Loucy (cell line): ENCODE data around the gene MYL6.
"Not testable (repeated sequence)": the region's sequence is repeated elsewhere in the genome, so short reads cannot be mapped to it uniquely, and the experiment has no call there.

Source experiments
- H2AFZ ChIP-seq: fragments of 200-600 bp; sonication (generic); 2 replicates; pipeline ENCODE4 v1.6.0; 2016; ENCODE audit warnings: antibody characterized with exemption, mild to moderate bottlenecking, low read length, moderate library complexity
- H3F3A ChIP-seq: fragments of 200-600 bp; 2 replicates; pipeline ENCODE4 v1.6.0; 2016; ENCODE audit warnings: antibody characterized with exemption, low read depth, mild to moderate bottlenecking
- H3K27me3 ChIP-seq: fragments of 200-600 bp; sonication (generic); 2 replicates; pipeline ENCODE4 v1.6.1; 2014; ENCODE audit warnings: low read length, mild to moderate bottlenecking; ENCODE audit not compliant: insufficient read depth, poor library complexity, severe bottlenecking
- H3K36me3 ChIP-seq: fragments of 200-600 bp; sonication (generic); 2 replicates; pipeline ENCODE4 v1.6.1; 2016; ENCODE audit warnings: low read length; ENCODE audit not compliant: insufficient read depth
- H3K4me1 ChIP-seq: fragments of 200-600 bp; sonication (generic); 2 replicates; pipeline ENCODE4 v1.5.1; 2014; ENCODE audit warnings: low read length, mild to moderate bottlenecking; ENCODE audit not compliant: insufficient read depth, poor library complexity, severe bottlenecking
- H3K4me2 ChIP-seq: fragments of 200-600 bp; sonication (generic); 2 replicates; pipeline ENCODE4 v1.6.0; 2014; ENCODE audit warnings: antibody characterized with exemption, low read length, low read depth, mild to moderate bottlenecking; ENCODE audit not compliant: poor library complexity, severe bottlenecking
- H3K4me3 ChIP-seq: fragments of 200-600 bp; sonication (generic); 2 replicates; pipeline ENCODE4 v1.5.1; 2014; ENCODE audit warnings: low read length, mild to moderate bottlenecking, mixed read lengths; ENCODE audit not compliant: poor library complexity, severe bottlenecking
- H3K79me2 ChIP-seq: fragments of 200-600 bp; sonication (generic); 2 replicates; pipeline ENCODE4 v1.6.1; 2014; ENCODE audit warnings: low read length; ENCODE audit not compliant: insufficient read depth
- H3K9ac ChIP-seq: fragments of 200-600 bp; sonication (generic); 2 replicates; pipeline ENCODE4 v1.6.0; 2014; ENCODE audit warnings: mild to moderate bottlenecking, low read depth, low read length, moderate library complexity; ENCODE audit not compliant: poor library complexity, severe bottlenecking
- H3K9me2 ChIP-seq: fragments of 200-600 bp; sonication (generic); replicated peaks from 2 replicates; pipeline ENCODE4 v1.6.1; 2016; ENCODE audit warnings: low read depth, low read length, mixed read lengths
- H3K9me3 ChIP-seq: fragments of 200-600 bp; sonication (generic); 2 replicates; pipeline ENCODE4 v1.6.1; 2014; ENCODE audit warnings: mild to moderate bottlenecking, antibody characterized with exemption, low read length, low read depth; ENCODE audit not compliant: insufficient read depth
- H4K20me1 ChIP-seq: fragments of 200-600 bp; sonication (generic); 2 replicates; pipeline ENCODE4 v1.6.0; 2014; ENCODE audit warnings: antibody characterized with exemption, low read length, mild to moderate bottlenecking; ENCODE audit not compliant: insufficient read depth, poor library complexity, severe bottlenecking
- EZH2phosphoT487 ChIP-seq: fragments of 200-600 bp; IDR thresholded peaks from 2 replicates; pipeline ENCODE4 v1.6.1; 2018; ENCODE audit warnings: antibody characterized with exemption, mild to moderate bottlenecking, moderate library complexity, borderline replicate concordance
- TF ChIP-seq, protein P1 (sequence below): fragments of 200-600 bp; sonication (generic); conservative IDR thresholded peaks from 2 replicates; pipeline ENCODE4 v1.5.1; 2014; ENCODE audit warnings: mild to moderate bottlenecking, antibody characterized with exemption, low read length

MYL6 gene

DNA sequence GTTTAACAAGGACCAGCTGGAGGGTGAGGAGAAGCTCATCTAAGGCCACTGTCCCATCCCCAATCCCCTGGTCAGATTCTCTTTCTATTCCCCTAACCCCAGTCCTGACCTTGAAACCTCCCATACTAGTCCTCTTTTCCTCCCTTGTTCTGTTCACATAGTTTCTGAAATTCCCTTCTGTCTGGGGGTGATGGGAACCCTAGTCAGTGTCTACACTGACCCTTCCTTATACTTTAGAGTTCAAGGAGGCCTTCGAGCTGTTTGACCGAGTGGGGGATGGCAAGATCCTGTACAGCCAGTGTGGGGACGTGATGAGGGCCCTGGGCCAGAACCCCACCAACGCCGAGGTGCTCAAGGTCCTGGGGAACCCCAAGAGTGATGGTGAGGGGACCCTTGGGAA lies 3.3 kb upstream of the MYL6 start:
- peak overlapping the region; percentile 77 for H3K4me2 ChIP-seq
- H3K79me2 ChIP-seq: peaks cover 51% of the 10 kb centered on the region
- no peak overlapping the region for H3K4me3 ChIP-seq
- no peaks in the 10 kb centered on the region for H3K9me3 ChIP-seq
- H3F3A ChIP-seq: no peaks in the 10 kb centered on the region
- H4K20me1 ChIP-seq: peaks cover 15% of the 10 kb centered on the region
- H3K9ac ChIP-seq: peak overlapping the region; percentile 92
- no peak for TF ChIP-seq EZH2phosphoT487
- TF ChIP-seq, protein P1, sequence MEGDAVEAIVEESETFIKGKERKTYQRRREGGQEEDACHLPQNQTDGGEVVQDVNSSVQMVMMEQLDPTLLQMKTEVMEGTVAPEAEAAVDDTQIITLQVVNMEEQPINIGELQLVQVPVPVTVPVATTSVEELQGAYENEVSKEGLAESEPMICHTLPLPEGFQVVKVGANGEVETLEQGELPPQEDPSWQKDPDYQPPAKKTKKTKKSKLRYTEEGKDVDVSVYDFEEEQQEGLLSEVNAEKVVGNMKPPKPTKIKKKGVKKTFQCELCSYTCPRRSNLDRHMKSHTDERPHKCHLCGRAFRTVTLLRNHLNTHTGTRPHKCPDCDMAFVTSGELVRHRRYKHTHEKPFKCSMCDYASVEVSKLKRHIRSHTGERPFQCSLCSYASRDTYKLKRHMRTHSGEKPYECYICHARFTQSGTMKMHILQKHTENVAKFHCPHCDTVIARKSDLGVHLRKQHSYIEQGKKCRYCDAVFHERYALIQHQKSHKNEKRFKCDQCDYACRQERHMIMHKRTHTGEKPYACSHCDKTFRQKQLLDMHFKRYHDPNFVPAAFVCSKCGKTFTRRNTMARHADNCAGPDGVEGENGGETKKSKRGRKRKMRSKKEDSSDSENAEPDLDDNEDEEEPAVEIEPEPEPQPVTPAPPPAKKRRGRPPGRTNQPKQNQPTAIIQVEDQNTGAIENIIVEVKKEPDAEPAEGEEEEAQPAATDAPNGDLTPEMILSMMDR: no peak
- H3K27me3 ChIP-seq: no peaks in the 10 kb centered on the region
- peaks cover 32% of the 10 kb centered on the region for H3K4me1 ChIP-seq
- H3K9me2 ChIP-seq: no peaks in the 10 kb centered on the region
- H3K36me3 ChIP-seq: peaks cover 4% of the 10 kb centered on the region; the same call in 1 of the 2 replicates
- no peak overlapping the region for H2AFZ ChIP-seq

DNA sequence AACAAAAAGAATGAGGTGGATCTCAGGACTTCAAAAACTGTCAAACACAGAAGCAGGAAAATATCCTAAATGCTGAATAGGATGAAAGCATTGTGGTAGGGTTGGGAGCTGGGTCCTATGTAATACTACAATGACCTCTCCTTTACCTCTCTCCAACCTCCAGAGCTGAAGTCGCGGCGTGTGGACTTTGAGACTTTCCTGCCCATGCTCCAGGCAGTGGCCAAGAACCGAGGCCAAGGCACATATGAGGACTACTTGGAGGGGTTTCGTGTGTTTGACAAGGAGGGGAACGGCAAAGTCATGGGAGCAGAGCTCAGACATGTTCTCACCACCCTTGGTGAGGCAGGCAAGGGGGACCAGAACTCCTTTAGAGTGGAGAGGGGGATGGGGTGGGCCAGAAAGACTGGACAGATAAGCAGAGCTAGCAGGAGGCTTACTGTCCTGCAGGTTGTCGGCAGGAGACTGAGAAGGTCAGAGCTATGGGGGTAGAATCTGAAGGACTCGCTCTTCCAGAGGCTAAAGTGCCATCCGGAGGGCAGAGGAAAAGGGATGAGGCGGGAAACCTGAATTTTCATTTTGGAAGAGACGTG lies 2.8 kb upstream of the MYL6 start:
- H3F3A ChIP-seq: no peaks in the 10 kb centered on the region
- no peaks in the 10 kb centered on the region for H3K9me3 ChIP-seq
- no peaks in the 10 kb centered on the region for H3K9me2 ChIP-seq
- TF ChIP-seq EZH2phosphoT487: no peak
- TF ChIP-seq, protein P1: no peak
- peaks cover 56% of the 10 kb centered on the region for H3K79me2 ChIP-seq
- H3K4me2 ChIP-seq: no peak overlapping the region
- no peaks in the 10 kb centered on the region for H3K27me3 ChIP-seq
- H3K9ac ChIP-seq: peak overlapping the region; percentile 92
- peaks cover 9% of the 10 kb centered on the region; the same call in 1 of the 2 replicates for H3K36me3 ChIP-seq
- H2AFZ ChIP-seq: no peak overlapping the region
- peaks cover 37% of the 10 kb centered on the region for H3K4me1 ChIP-seq
- H4K20me1 ChIP-seq: peaks cover 20% of the 10 kb centered on the region
- H3K4me3 ChIP-seq: no peak overlapping the region

DNA sequence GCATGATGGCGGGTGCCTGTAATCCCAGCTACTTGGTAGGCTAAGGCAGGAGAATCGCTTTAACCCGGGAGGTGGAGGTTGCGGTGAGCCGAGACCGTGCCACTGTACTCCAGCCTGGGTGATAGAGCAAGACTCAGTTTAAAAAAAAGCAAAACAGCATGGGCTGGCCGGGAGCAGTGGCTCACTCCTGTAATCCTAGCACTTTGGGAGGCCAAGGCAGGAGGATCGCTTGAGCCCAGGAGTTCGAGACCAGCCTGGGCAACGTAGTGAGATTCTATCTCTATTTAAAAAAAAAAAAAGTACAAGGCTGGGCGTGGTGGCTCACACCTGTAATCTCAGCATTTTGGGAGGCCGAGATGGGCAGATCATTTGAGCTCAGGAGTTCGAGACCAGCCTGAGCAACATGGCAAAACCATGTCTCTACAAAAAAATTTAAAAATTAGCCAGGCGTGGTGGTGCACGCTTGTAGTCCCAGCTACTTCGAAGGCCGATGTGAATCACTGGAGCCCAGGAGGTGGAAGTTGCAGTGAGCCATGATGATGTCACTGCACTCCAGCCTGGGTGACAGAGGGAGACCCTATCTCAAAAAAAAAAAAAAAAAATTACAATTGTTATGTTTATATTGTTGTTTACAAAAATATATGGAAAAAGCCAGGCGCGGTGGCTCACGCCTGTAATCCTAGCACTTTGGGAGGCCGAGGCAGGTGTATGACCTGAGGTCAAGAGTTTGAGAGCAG lies 1.5 kb upstream of the MYL6 start:
- peaks cover 43% of the 10 kb centered on the region for H3K4me1 ChIP-seq
- peak overlapping the region; percentile 90 for H3K4me2 ChIP-seq
- H3K36me3 ChIP-seq: peaks cover 22% of the 10 kb centered on the region; the same call in 1 of the 2 replicates
- H2AFZ ChIP-seq, H3K27me3 ChIP-seq, H3F3A ChIP-seq, H3K9me2 ChIP-seq, H3K9me3 ChIP-seq: not testable (repeated sequence)
- H3K9ac ChIP-seq: peak overlapping the region; percentile 94
- H3K79me2 ChIP-seq: peaks cover 69% of the 10 kb centered on the region
- H3K4me3 ChIP-seq: peak overlapping the region; percentile 82
- H4K20me1 ChIP-seq: peaks cover 32% of the 10 kb centered on the region
